HG02885 (cell line): ENCODE measurements around the gene RAB19.
A peak's percentile ranks its signal among the peaks of the same experiment; 100 is the strongest.

Source experiments
- ATAC-seq: cut with Tn5 transposase; IDR thresholded peaks from one replicate; pipeline ENCODE4 v1.9.1; 2021; ENCODE audit warnings: mild to moderate bottlenecking; ENCODE audit not compliant: unreplicated experiment, poor library complexity

RAB19 gene, protein sequence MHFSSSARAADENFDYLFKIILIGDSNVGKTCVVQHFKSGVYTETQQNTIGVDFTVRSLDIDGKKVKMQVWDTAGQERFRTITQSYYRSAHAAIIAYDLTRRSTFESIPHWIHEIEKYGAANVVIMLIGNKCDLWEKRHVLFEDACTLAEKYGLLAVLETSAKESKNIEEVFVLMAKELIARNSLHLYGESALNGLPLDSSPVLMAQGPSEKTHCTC

GRCh38 chr7:140403878-140404564, at the start of gene RAB19:
RAB19 (plus strand) TSS chr7:140404058; CDS start chr7:140407647, 3,589 bp downstream.
- ATAC-seq = peak; percentile 62

GRCh38 chr7:140358024-140358411, 45.8 kb upstream of the RAB19 start:
- no peak for ATAC-seq

- ATAC-seq = peak; percentile 50
These were observed 45.3 kb upstream of the RAB19 start for GRCh38 chr7:140358412-140359051.

GRCh38 chr7:140360697-140361229, 43.1 kb upstream of the RAB19 start:
- ATAC-seq = no peak

DNA sequence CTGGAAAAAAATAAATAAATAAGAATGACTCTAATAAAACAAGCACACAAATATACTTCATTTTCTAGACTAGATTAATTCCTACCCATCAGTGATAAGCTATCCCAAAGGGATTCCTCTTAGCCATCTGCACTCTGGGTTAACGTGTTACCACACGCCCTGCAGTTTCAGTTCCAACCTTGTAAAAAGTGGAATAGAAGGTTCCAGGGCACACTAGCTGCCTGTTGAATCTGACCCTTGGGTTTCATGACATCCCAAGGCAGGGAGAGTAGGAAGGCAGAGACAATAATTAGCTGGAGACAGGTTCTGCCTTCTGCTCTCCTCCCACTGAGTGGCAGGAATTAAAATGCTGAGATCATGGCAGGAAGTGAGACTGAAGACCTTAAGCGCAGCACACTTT, 39.0 kb upstream of the RAB19 start:
- no peak for ATAC-seq

DNA sequence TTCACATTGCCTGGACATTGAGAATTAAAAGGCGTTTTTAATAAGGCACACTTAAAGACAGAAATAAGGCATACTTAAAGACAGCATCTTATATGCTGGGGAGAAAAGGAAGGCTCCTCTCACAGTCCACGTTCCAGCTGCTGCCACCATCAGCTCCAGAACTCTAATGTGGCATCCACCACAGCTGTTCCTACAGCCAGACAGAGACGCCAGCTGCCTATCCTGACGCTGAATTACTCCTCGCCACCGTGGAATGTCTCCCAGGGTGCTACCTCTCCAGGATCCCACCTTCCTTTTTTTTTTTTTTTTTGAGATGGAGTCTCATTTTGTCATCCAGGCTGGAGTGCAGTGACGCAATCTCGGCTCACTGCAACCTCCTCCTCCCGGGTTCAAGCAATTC, 36.3 kb upstream of the RAB19 start:
- ATAC-seq = no peak

DNA sequence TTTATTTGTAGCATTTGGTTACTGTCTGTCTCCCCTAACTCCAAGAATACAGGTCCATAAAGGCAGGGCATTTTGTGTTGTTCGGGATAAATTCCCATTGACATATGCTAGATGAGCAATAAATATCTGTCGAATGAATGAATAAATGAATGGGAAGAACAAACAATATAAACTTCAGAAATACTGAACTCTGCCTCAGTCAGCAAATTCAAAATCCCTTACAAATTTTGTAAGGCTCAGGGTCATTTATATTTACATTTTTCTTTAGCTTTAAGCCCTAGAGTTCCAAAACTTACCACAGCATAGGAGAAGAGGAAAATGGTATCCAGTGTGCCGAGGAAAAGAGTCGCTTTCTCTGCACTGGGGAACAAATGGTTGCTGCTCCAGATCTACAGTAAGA, 34.6 kb upstream of the RAB19 start:
- ATAC-seq = no peak

DNA sequence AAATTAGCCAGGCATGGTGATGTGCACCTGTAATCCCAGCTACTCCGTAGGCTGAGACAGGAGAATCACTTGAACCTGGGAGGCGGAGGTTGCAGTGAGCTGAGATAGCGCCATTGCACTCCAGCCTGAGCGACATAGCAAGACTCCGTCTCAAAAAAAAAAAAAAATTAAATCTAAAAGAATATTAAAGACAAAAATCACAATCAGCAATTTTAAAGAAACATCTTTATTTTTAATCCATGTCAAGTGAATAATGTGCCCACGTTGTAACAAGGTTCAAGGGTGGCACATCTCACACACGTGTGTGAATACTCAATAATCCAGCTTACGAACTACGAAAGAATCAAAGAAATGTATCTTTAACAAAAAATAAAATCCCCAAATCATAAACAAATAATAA, 28.5 kb upstream of the RAB19 start:
- ATAC-seq = no peak

- no peak for ATAC-seq
These were observed 27.7 kb upstream of the RAB19 start for GRCh38 chr7:140375892-140376730.

GRCh38 chr7:140383954-140384713, 19.7 kb upstream of the RAB19 start:
- no peak for ATAC-seq

- ATAC-seq = no peak
These were observed 18.8 kb upstream of the RAB19 start for GRCh38 chr7:140384894-140385545.

- ATAC-seq = no peak
These were observed 14.4 kb upstream of the RAB19 start for GRCh38 chr7:140389445-140389844.

DNA sequence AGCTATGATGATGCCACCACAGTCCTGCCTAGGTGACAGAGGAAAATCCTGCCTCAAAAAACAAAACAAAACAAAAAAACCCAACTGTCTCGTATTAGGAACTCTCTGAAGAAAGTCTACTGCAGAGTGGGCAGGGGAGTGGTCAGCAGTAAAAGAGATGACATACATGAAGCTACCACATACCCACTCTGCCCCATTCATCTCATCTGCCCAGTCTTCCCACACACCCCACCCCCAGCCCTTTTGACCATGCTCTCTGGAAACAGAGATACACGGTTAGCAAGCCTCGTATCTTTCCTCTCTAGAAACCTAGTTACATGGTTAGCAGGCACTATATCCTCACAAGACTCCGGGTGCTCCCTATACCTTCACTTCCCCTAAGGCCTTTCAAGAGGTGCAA, 13.8 kb upstream of the RAB19 start:
- ATAC-seq = no peak

- ATAC-seq = peak; percentile 78
These were observed 13.2 kb upstream of the RAB19 start for GRCh38 chr7:140390466-140391190.

- no peak for ATAC-seq
These were observed 12.2 kb upstream of the RAB19 start for GRCh38 chr7:140391634-140392033.

DNA sequence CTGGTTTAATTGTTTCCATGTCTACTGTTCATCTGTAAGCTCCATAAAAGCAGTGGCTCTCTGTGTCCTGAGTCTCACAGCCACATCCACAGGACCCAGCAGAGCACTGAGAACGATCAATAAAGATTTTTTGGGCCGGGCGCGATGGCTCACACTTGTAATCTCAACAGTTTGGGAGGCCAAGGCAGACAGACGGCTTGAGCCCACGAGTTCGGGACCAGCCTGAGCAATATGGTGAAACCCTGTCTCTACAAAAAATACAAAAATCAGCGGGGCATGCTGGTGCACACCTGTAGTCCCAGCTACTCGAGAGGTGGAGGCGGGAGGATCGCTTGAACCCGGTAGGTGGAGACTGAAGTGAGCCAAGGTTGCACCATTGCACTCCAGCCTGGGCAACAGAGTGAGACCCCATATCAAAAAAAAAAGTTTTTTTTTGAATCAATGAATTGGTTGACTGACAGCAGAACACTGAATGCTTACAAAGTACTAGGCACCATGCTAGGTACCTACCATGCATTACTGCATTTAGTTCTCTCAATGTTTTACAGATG, 10.0 kb upstream of the RAB19 start:
- ATAC-seq = no peak

DNA sequence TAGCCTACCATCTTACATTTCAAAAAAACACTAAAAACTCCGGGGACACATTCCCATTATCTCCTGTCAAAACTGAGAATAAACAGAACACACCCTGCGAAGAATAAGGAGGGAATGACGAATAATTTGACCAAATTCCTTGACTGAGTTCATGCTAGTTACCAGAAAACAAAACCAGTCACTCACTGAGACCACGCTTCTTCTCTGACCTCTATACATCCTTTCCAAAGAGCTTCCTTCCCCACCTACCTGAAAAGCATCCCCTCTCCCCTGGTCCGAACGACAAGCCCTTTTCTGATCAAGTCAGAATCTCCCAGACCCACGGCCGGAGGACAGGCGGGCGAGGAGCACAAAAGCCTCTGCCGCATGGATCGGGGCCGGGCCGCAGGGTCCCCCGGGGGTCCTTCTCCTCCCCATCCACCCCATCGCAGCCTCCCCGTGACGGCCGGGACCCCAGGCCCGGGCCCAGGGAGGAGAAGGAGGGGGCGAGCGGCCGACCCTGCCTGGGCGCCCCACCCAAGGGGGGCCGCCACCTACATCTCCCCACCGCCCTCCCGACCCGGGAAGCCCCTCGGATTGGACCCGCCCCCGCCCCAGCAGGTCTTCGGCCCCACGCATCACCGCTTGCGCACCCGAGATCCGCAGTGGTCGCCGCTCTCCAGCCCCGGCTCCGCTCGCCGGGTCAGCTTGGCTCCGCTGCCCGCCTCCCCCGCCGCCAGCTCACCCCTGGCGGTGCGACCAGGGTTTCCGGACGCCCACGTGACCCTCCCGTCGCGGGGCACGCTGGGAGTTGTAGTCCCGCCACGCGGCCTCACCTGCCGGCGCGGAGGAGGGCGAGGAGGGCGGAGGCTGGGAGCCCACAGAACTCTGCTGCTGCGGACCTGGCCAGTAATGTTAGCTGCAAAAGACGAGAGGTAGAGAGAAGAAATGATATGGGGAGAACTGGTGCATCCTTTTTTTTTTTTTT, 5.8 kb upstream of the RAB19 start, which contains the start of gene SLC37A3:
TSS of gene SLC37A3 (minus strand) at position 747 of the 967 bp plus-strand sequence. CDS start 16,004 bp downstream, outside the sequence.
- peak; percentile 99 for ATAC-seq
